ENCODE data around the gene RBM33.

RBM33 gene

GRCh38 chr7:155802291-155802690 is 157.8 kb downstream of the RBM33 start:
- TF ChIP-seq FOXM1 (IDR thresholded peaks at IDR 0.05; ENCODE audit: borderline replicate concordance, low read depth) (no peak), REST (IDR thresholded peaks at IDR 0.05; ENCODE audit: low read depth) (no peak), EP300 (IDR thresholded peaks at IDR 0.05; ENCODE audit: borderline replicate concordance) (no peak), MAX (IDR thresholded peaks at IDR 0.05) (no peak)

- no peak for TF ChIP-seq TAF1 (IDR thresholded peaks at IDR 0.05; ENCODE audit: low read depth)
- no peak for TF ChIP-seq TEAD4 (IDR thresholded peaks at IDR 0.05)
- TF ChIP-seq MAX (IDR thresholded peaks at IDR 0.05) = no peak
- TF ChIP-seq CEBPB (IDR thresholded peaks at IDR 0.05) = no peak
- TF ChIP-seq YY1 (IDR thresholded peaks at IDR 0.05; ENCODE audit: low read depth) = no peak
- no peak for TF ChIP-seq RAD21 (IDR thresholded peaks at IDR 0.05; ENCODE audit: low read depth)
- TF ChIP-seq EGR1 (IDR thresholded peaks at IDR 0.05) = no peak
- no peak for TF ChIP-seq FOXM1 (IDR thresholded peaks at IDR 0.05; ENCODE audit: borderline replicate concordance, low read depth)
- TF ChIP-seq ZBTB7A (IDR thresholded peaks at IDR 0.05; ENCODE audit: low read depth) = no peak
- TF ChIP-seq NFIC (IDR thresholded peaks at IDR 0.05) = no peak
- TF ChIP-seq USF1 (IDR thresholded peaks at IDR 0.05) = no peak
- no peak for TF ChIP-seq CREB1 (IDR thresholded peaks at IDR 0.05; ENCODE audit: low read depth)
- no peak for TF ChIP-seq REST (IDR thresholded peaks at IDR 0.05; ENCODE audit: low read depth)
- no peak for TF ChIP-seq EP300 (IDR thresholded peaks at IDR 0.05; ENCODE audit: borderline replicate concordance)
Measured at GRCh38 chr7:155802906-155803417, 158.5 kb downstream of the RBM33 start.

GRCh38 chr7:155803418-155804376 is 159.2 kb downstream of the RBM33 start:
- TF ChIP-seq USF1 (IDR thresholded peaks at IDR 0.05) (no peak), TEAD4 (IDR thresholded peaks at IDR 0.05) (no peak), EGR1 (IDR thresholded peaks at IDR 0.05) (peak; percentile 58), TCF12 (IDR thresholded peaks at IDR 0.05; ENCODE audit: low read depth) (no peak)

GRCh38 chr7:155804431-155804831 is 160.0 kb downstream of the RBM33 start:
- TF ChIP-seq MAX (IDR thresholded peaks at IDR 0.05) (no peak), CREB1 (IDR thresholded peaks at IDR 0.05; ENCODE audit: low read depth) (no peak), YY1 (IDR thresholded peaks at IDR 0.05; ENCODE audit: low read depth) (no peak)

GRCh38 chr7:155804897-155805825 is 160.7 kb downstream of the RBM33 start:
- TF ChIP-seq REST (IDR thresholded peaks at IDR 0.05; ENCODE audit: low read depth) = no peak
- TF ChIP-seq ZBTB7A (IDR thresholded peaks at IDR 0.05; ENCODE audit: low read depth) = no peak
- no peak for TF ChIP-seq NFIC (IDR thresholded peaks at IDR 0.05)
- no peak for TF ChIP-seq FOXM1 (IDR thresholded peaks at IDR 0.05; ENCODE audit: borderline replicate concordance, low read depth)
- no peak for TF ChIP-seq CEBPB (IDR thresholded peaks at IDR 0.05)
- no peak for TF ChIP-seq EGR1 (IDR thresholded peaks at IDR 0.05)
- TF ChIP-seq CREB1 (IDR thresholded peaks at IDR 0.05; ENCODE audit: low read depth) = no peak
- TF ChIP-seq TAF1 (IDR thresholded peaks at IDR 0.05; ENCODE audit: low read depth) = no peak
- no peak for TF ChIP-seq TEAD4 (IDR thresholded peaks at IDR 0.05)
- TF ChIP-seq YY1 (IDR thresholded peaks at IDR 0.05; ENCODE audit: low read depth) = no peak
- TF ChIP-seq MAX (IDR thresholded peaks at IDR 0.05) = no peak
- TF ChIP-seq USF1 (IDR thresholded peaks at IDR 0.05) = no peak
- TF ChIP-seq RAD21 (IDR thresholded peaks at IDR 0.05; ENCODE audit: low read depth) = no peak
- no peak for TF ChIP-seq EP300 (IDR thresholded peaks at IDR 0.05; ENCODE audit: borderline replicate concordance)
